Lung (tissue), 12 donors: ENCODE results near the gene CFLAR. TPM values are rescaled to one million over a fixed set of nuclear protein-coding genes. Genes with fewer than 3 reads are reported as not detected.
"Not testable (repeated sequence)": the region's sequence is repeated elsewhere in the genome, so short reads cannot be mapped to it uniquely, and the experiment has no call there.

Source experiments
- ATAC-seq: fragments of 200-7000 bp; cut with Tn5 transposase; one replicate; pipeline ENCODE4 v1.9.1; 2020; ENCODE audit warnings: moderate number of reproducible peaks; ENCODE audit not compliant: insufficient read depth, low FRiP score
- DNase-seq, 3 donors: peaks; one replicate each; pipeline ENCODE4 v3.0.0-alpha.2; 2013 to 2017
- H3K27ac ChIP-seq, 2 donors: one replicate each; pipeline ENCODE4 v1.5.1; 2013; ENCODE audit warnings: mild to moderate bottlenecking in 2 of 2, moderate library complexity in 2 of 2, control low read depth in 1 of 2, inconsistent platforms in 1 of 2, low read depth in 1 of 2, low read length in 1 of 2
- H3K27me3 ChIP-seq, 3 donors: one replicate each; pipeline ENCODE4 v1.5.1; 2013; ENCODE audit warnings: low read length in 2 of 3; ENCODE audit not compliant: control insufficient read depth in 3 of 3, insufficient read depth in 3 of 3
- H3K36me3 ChIP-seq, 4 donors: one replicate each; pipeline ENCODE4 v1.5.1; 2013; ENCODE audit warnings: low read length in 4 of 4, mild to moderate bottlenecking in 1 of 4, moderate library complexity in 1 of 4; ENCODE audit not compliant: control insufficient read depth in 4 of 4, insufficient read depth in 4 of 4
- H3K4me1 ChIP-seq, 5 donors: one replicate each; pipeline ENCODE4 v1.5.1; 2013; ENCODE audit warnings: low read length in 5 of 5, mild to moderate bottlenecking in 2 of 5, moderate library complexity in 1 of 5; ENCODE audit not compliant: control insufficient read depth in 5 of 5, insufficient read depth in 5 of 5
- H3K4me3 ChIP-seq: one replicate; pipeline ENCODE4 v1.5.1; 2013; ENCODE audit warnings: mild to moderate bottlenecking, control low read depth, moderate library complexity
- H3K9ac ChIP-seq, 2 donors: one replicate each; pipeline ENCODE4 v1.5.1; 2013; ENCODE audit warnings: low read length in 2 of 2, control low read depth in 1 of 2; ENCODE audit not compliant: insufficient read depth in 1 of 2
- H3K9me3 ChIP-seq, 4 donors: one replicate each; pipeline ENCODE4 v1.5.1; 2013; ENCODE audit warnings: low read length in 3 of 4, mild to moderate bottlenecking in 1 of 4, moderate library complexity in 1 of 4; ENCODE audit not compliant: control insufficient read depth in 4 of 4, insufficient read depth in 3 of 4
- WGBS, 2 donors: extraction: QIAGEN DNeasy Blood & Tissue Kit; methylation state at CpG; one replicate each; pipeline ENCODE4 v1.1.7; 2013; 5-methylcytosine and 5-hydroxymethylcytosine counted together
- polyA plus RNA-seq, 2 donors: library from polyadenylated mRNA; stranded (reverse); fragments of 200-250 nt; gene quantifications; one replicate each; pipeline ENCODE4 v1.2.1, GENCODE V29; 2013
- total RNA-seq, 2 donors: library from RNA; depleted of rRNA in 1 of 2; stranded (reverse); fragments of >200 nt in 1 of 2; gene quantifications; one replicate each; pipeline ENCODE4 v1.2.1, GENCODE V29; 2014 to 2021
- TF ChIP-seq, protein P1 (sequence below): IDR thresholded peaks from 2 replicates; pipeline ENCODE4 v1.5.1; 2012; ENCODE audit warnings: mild to moderate bottlenecking; ENCODE audit errors: control extremely low read depth, extremely low read depth
- donor health status: control.
- donor health status: control.
- donor health status: Bipolar disorder and iron deficiency.
- donor health status: healthy.
- donor health status: DM: yes; HTN: yes; CAD: no.

Gene CFLAR
- total and polyA plus RNA-seq, 4 donors, result 101 to 345 (median 238) TPM

DNA sequence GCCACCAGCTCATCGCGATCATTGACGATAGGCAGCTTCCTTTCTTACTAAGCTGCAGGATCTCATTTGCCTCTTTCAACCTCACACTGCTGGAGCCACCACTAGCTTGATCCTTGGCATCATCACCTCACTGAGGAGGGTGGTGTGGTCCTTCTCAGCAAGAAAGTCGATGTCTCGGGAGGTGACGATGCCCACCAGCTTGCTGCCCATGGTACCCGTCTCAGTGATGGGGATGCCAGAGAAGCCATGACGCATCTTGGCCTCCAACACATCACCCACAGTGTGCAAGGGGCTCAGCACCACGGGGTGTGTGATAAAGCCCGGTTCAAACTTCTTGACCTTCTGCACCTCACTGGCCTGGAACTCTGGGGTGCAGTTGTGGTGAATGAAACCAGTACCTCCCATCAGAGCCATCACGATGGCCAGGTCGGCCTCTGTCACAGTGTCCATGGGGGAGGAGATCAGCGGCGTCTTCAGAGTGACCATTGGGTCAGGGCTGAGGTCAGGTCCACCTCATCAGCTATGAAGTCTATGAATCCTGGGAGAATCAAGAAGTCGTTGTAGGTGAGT, 22.5 kb downstream of the CFLAR start:
- Histone ChIP-seq H3K4me3 (no peak overlapping the region), H3K4me1 (peaks cover 0 to 14% (median 0%) of the 10 kb centered on the region in 5 donors), H3K36me3 (peaks cover 27 to 43% (median 34%) of the 10 kb centered on the region in 4 donors), H3K9ac (no peak overlapping the region), H3K27me3 (no peaks in the 10 kb centered on the region), H3K9me3 (no peaks in the 10 kb centered on the region), H3K27ac (peak overlapping the region; percentile 41 to 86)
- DNase-seq, result no peak
- TF ChIP-seq, protein P1, sequence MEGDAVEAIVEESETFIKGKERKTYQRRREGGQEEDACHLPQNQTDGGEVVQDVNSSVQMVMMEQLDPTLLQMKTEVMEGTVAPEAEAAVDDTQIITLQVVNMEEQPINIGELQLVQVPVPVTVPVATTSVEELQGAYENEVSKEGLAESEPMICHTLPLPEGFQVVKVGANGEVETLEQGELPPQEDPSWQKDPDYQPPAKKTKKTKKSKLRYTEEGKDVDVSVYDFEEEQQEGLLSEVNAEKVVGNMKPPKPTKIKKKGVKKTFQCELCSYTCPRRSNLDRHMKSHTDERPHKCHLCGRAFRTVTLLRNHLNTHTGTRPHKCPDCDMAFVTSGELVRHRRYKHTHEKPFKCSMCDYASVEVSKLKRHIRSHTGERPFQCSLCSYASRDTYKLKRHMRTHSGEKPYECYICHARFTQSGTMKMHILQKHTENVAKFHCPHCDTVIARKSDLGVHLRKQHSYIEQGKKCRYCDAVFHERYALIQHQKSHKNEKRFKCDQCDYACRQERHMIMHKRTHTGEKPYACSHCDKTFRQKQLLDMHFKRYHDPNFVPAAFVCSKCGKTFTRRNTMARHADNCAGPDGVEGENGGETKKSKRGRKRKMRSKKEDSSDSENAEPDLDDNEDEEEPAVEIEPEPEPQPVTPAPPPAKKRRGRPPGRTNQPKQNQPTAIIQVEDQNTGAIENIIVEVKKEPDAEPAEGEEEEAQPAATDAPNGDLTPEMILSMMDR, result no peak
- WGBS, 2 donors, result 90 to 94% methylated on average over 15 of the region's 15 CpGs
- no peak for ATAC-seq

DNA sequence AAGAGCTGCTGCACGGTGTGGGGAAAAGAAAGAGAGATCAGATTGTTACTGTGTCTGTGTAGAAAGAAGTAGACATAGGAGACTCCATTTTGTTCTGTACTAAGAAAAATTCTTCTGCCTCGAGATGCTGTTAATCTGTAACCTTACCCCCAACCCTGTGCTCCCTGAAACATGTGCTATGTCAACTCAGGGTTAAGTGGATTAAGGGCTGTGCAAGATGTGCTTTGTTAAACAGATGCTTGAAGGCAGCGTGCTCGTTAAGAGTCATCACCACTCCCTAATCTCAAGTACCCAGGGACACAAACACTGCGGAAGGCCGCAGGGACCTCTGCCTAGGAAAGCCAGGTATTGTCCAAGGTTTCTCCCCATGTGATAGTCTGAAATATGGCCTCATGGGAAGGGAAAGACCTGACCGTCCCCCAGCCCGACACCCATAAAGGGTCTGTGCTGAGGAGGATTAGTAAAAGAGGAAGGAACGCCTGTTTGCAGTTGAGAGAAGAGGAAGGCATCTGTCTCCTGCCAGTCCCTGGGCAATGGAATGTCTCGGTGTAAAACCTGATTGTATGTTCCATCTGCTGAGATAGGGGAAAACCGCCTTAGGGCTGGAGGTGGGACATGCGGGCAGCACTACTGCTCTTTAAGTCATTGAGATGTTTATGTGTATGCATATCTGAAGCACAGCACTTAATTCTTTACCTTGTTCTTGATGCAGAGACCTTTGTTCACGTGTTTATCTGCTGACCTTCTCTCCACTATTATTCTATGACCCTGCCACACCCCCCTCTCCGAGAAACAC, 23.2 kb downstream of the CFLAR start:
- peaks cover 27 to 44% (median 34%) of the 10 kb centered on the region in 4 donors for H3K36me3 ChIP-seq
- H3K27ac ChIP-seq, result peak overlapping the region; percentile 41 to 86
- not testable (repeated sequence) for H3K9me3 ChIP-seq, H3K27me3 ChIP-seq, H3K9ac ChIP-seq, H3K4me3 ChIP-seq, ATAC-seq, DNase-seq
- 49 to 53% methylated on average over 10 to 12 of the region's 14 CpGs for WGBS, 2 donors
- peaks cover 0 to 14% (median 0%) of the 10 kb centered on the region in 5 donors for H3K4me1 ChIP-seq

DNA sequence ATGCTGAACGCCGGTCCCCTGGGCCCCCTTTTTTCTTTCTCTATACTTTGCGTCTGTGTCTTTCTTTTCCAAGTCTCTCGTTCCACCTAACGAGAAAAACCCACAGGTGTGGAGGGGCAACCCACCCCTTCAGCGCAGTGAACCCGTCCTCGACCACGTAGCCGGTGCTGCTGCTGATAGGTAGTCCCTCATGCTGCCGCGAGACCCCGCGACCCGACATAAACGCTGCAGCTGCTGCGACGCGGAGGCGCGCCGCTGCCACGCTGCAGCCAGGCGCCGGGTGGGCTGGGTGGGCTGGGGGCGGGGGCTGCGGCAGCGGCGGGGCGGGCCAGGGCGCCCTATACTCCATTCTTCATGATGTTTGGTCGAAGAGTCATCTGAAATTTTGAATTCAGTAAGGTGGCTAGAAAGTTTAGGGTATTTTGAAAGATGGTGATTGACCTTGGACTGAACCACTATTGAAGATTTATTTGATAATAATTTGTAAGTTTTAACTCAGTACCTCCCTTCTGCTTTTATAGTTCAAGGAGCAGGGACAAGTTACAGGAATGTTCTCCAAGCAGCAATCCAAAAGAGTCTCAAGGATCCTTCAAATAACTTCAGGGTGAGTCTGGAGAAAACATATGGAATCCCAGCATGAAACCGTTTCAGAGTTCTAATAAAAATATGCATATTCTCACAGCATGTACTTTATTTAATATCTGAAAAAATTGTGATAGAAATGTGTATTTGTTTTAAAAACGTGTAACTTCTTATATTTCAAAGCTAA, 24.1 kb downstream of the CFLAR start:
- peaks cover 0 to 14% (median 0%) of the 10 kb centered on the region in 5 donors for H3K4me1 ChIP-seq
- H3K27me3 ChIP-seq, result no peaks in the 10 kb centered on the region
- no peaks in the 10 kb centered on the region for H3K9me3 ChIP-seq
- no peak for DNase-seq
- peaks cover 28 to 47% (median 37%) of the 10 kb centered on the region in 4 donors for H3K36me3 ChIP-seq
- ATAC-seq, result no peak
- no peak overlapping the region for H3K9ac ChIP-seq
- TF ChIP-seq, protein P1, result no peak
- no peak overlapping the region for H3K4me3 ChIP-seq
- 65 to 86% methylated on average over 34 of the region's 34 CpGs for WGBS, 2 donors
- peak overlapping the region in 1 of 2 donors; percentile 79 for H3K27ac ChIP-seq
